Measurements from ENCODE around the gene HJV. TPM values are rescaled to one million over a fixed set of nuclear protein-coding genes. Genes with fewer than 3 reads are reported as not detected.

Gene HJV
- total RNA-seq, 1 donor from 2014 or later: not detected

- DNase-seq: no peak
Observed at GRCh38 chr1:145975216-145975615, 46.3 kb downstream of the HJV start.

DNA sequence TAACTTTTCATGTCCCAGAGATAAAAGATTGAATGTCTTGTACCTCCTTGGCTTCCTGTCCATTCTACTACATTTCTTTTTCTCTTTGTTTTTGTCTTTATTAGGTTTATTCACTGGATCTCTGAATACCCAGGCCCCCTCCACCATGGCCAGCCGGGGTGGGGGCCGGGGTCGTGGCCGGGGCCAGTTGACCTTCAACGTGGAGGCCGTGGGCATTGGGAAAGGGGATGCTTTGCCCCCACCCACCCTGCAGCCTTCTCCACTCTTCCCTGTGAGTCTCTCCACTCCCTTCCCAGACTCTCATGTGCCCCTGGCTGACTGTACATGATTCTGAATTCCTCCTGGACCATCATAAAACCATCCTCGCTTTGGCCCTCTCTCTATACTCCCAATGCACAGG, 46.8 kb downstream of the HJV start:
- DNase-seq: no peak

DNA sequence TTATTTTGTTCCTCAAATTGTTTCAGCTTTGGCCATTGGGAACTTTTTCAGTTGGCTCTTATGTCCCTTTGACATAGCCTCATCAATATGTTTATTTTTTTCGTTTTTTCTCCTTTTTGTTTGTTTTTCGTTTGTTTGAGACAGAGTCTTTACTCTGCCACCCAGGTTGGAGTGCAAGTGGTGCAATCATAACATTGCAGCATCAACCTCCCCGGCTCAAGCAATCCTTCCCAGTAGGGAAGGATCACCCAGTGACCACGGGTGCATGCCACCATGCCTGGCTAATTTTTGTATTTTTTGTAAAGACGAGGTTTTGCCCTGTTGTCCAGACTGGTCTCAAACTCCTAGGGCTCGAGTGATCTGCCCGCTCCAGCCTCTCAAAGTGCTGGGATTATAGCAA, 49.0 kb downstream of the HJV start:
- DNase-seq: no peak

Other genes with a start within 250 kb of the HJV start
- 13.9 and 15.3 TPM in 2 replicates for gene RNF115, start 197.6 kb downstream of the HJV start, total RNA-seq
- 27.5 and 29.3 TPM in 2 replicates for gene POLR3C, start 197.5 kb downstream of the HJV start, total RNA-seq
- 2.4 TPM in 2 replicates for gene NUDT17, start 176.1 kb downstream of the HJV start, total RNA-seq
- gene PIAS3, start 162.7 kb downstream of the HJV start, total RNA-seq: 6.1 and 10.7 TPM in 2 replicates
- gene ANKRD35, start 135.9 kb downstream of the HJV start, total RNA-seq: 0.09 and 0.17 TPM in 2 replicates
- gene ITGA10, start 111.7 kb downstream of the HJV start, total RNA-seq: 3.9 and 4.6 TPM in 2 replicates
- 34.0 and 41.4 TPM in 2 replicates for gene PEX11B, start 103.0 kb downstream of the HJV start, total RNA-seq
- gene RBM8A, start 94.3 kb downstream of the HJV start, total RNA-seq: 187 and 192 TPM in 2 replicates
- gene LIX1L, start 63.7 kb downstream of the HJV start, total RNA-seq: 21.1 and 29.7 TPM in 2 replicates
- gene ANKRD34A, start 57.2 kb downstream of the HJV start, total RNA-seq: under 0.01 TPM in 2 replicates
- gene POLR3GL, start 57.0 kb downstream of the HJV start, total RNA-seq: 17.1 and 17.2 TPM in 2 replicates
- 108 and 151 TPM in 2 replicates for gene TXNIP, start 25.2 kb downstream of the HJV start, total RNA-seq
- gene NBPF10, start 123.1 kb upstream of the HJV start, total RNA-seq: 0.28 and 0.34 TPM in 2 replicates
- 7.5 TPM in 2 replicates for gene NOTCH2NLA, start 207.3 kb upstream of the HJV start, total RNA-seq